ENCODE measurements around the gene CYREN.

CYREN gene

DNA sequence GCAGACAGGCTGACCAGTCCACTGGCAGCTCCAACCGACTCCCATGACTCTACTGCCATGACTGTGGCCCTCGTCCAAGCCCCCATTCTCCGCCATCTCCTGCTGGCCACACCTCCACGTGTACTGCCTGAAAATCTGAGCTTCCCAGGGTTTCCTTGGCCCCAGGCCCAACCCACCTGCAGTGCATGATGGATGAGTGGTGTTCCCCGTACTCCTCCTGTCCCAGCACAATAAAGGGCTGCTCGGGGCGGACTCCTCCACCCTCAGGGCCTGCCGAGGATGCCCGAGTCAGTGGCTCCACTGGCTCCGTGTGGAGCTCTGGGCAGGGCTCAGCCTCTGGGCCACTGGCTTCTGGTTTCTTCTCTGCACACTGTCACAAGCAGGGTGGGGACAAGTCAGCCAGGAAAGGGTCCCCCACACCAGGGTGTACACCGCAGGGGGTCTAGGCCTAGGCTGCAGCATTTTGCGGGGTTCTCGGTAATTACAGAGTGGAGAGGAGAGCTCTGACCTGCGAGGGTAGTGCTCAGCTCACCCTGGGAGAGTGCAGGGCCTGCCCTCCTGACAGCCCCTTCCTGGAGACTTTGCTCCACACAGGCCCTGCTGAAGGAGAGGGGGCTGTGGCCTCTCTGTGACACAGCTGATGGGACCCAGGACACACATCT is 25.6 kb upstream of the CYREN start:
- no peak for DNase-seq

DNA sequence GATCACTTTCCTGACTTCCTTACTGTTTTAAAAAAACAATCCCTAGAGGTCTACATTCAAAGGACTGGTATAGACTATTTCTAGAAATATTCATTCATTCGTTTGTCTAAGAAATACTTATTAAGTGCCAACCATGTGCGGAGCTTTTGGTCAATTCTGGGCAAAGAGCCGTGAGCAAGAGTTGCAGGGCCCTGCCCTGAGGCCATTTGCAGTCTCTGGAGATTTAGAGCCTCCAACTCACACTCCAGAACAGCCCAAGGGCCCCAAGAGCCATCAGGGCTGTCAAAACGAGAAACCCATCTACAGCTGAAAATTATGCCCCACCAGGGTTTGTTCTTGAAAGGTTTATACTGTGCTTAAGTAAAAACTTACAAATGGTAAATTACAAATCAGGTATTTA is 24.6 kb upstream of the CYREN start:
- no peak for DNase-seq

DNA sequence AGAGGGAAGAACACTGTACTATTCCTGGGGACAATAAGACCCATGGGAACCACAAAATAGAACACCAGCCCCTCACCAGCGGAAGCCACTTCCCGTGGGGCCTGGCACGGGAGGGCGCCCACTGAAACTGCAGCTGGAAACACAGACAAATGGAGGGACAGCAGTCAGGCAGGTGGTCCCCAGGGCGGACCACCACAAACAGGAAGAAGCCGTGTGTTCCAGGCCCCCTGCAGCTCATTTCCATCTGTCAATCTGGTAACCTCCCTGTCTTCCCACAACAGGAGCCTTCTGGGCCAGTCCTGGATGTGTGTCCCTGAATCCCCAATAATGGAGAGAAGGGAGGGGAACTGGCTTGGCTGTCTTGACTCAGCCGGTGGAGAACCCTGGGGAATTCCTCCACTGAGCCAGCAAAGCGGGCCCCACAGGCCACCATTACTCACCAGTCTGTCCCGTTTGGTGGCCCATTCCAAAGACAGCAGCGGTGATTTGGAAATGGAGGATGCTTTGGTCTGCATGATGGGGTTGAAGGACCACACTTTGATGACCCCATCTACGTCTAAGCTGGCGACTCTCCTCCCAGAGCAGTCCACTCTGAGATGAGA is 24.1 kb upstream of the CYREN start:
- no peak for DNase-seq

DNA sequence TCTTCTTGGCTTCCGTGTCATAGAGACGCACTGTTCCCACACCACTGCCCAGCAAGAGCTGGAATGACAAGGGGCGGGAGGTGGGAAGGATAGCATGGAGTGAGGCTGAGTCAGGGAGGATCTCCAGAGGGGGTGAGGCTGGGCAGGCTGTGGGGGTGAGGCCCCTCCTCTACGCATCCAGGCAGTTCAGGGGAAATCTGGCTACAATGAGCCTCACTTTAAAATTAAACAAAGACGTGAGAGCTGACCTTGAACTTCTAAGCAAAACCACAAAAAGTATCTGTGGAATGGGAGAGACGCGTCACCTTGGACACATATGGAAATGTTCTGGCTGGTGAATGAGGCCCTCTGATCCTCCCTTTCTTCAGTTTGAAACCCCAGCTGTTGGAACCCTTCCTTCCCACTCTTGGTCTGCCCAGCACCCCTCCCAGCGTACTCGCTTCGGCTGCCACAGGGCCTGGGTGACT is 23.1 kb upstream of the CYREN start:
- no peak for DNase-seq

DNA sequence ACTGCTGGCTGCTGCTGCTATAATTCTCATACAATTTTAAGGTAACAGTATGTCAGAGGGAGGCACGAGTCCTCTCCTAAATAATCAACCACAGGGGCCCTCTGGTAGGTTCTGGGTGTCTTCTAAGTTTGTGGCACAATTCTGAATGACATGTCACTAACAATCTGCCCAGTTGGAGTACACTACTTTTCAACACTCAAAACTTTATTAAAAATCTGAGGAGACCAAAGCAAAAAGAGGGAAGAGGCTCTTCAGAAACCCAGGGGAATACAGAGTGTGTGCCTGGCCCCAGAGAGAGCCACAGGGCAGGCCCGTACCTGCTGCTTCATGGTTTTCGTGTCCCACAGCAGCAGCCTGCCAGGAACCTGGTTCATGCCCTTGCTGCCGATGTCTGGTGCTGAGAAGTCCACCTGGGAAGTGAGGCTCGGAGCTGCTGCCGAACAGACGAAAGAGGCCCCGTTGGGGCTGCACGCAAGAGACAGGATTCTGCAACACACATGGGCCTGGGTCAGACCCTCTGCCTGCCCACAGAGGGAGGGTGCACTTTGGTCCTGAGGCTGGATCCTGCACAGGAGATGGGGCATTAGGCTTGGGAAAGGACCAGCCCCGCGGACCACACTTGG is 22.5 kb upstream of the CYREN start:
- no peak for DNase-seq

DNA sequence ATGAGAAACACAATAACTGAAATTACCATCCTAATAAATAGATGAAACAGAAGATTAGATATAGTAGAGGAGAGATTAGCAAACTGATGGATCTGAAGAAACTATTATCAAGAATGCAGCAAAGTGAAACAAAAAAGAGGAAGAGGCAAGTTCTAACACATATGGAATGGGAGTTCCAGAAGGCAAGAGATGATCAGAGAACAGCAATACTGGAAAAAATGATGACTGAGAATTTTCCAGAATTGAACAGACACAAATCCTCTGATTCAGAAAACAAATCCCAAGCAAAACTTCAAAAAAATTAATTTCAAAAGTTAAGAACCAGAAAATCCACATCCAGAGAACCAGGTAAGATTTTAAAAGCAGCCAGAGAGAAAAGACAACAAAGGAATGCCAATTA is 20.2 kb upstream of the CYREN start:
- no peak for DNase-seq

DNA sequence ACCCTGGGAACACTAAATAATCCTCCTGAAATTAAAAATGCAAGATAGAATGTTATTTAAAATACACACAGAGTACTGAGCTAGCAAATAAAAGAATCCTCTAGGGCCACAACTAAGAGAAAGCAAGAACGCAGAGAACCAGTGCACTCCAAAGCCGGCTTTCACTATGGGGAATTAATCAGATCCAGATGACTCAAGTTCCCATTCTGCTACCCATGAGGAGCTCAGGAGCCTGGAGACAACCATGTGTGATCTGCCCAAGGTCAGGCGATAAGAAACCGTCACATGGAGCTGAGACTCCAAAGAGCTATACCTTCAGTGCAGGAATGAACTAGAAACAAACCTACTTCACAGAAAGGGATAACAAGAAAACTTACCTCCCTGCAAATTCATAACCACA is 19.5 kb upstream of the CYREN start:
- DNase-seq = no peak

DNA sequence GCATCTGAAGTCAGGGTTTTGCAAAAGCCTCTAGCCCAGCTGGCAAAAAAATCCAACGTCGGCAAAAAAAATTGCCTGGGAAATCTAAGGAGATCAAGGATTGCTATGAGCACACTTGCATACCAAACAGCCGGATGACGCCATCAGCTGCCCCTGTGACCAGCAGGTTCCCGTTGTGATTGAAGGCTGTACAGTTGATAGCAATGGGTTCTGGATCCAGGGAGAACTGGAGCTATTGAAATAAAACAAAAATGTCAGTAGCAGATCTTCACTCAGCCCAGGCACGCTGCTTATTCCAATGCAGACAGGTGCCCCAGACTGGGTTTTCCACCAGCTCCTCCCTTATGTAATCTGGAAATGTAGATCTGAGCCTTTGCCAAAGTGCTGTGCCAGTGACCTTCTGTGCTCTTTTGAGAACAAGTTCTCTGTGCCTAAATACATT is 18.7 kb upstream of the CYREN start:
- no peak for DNase-seq

DNA sequence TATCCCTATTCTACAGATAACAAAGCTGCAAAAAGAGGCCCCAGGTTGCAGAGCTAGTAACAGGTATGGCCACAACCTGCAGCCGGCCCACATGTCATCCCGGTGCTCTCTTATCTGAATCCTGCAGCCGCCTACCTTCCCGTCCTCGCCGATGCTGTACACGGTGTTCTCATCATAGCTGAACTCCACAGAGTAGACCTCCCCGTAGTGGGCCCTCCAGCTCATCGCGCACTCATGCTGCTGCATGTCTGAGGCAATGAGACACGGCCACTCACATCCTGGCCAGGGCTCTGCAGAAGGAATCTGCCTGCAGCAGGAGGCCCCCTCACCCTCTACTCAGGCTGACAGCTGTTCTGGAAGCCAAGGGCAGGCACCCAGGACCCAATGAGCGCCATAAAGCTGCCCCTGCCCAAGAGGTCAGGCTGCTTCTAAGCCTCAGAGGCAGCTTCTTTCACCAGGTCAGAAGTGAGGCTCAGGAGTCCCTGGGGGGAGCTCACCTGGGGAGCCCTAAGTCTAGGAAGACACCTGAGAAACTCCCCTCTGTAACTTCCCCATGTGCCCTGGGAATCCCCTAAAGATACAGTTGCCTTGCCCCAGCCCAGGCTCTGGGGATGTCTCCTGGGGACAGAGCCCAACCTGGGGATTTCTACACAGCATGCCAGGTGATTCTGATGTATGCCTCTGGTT is 17.9 kb upstream of the CYREN start:
- DNase-seq = no peak

DNA sequence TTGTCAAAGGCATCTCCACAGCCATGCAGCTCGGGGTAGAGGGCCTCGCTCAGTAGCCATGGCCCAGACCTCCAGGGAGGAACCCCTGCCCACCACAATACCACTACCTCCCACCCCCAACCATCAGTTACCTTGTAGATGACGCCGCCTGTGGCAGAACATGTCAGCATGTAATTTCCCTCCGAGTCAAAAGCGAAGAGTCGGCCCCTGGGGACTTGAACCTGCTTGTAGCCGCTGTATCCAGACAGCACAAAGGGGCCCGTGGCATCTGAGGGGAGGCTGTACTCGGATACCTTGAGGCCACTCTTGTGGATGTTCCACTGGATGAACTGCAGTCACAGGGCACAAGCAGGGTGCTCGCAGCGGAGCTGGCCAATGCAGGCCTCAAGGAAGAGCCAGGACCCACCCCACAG is 16.3 kb upstream of the CYREN start:
- no peak for DNase-seq

DNA sequence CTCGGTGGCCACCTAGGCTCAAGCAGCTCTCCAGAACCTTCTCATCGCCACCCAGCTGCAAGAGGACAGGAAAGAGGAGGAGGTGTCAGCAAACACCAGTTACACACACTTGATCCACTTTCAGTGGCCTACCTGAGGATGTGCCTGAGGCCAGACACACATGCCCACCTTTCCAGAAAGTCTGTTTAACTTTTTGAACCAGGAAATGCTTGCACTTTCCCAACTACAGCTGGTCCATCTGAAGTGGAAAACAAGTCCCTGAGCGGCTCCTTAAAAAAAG is 15.7 kb upstream of the CYREN start:
- no peak for DNase-seq

DNA sequence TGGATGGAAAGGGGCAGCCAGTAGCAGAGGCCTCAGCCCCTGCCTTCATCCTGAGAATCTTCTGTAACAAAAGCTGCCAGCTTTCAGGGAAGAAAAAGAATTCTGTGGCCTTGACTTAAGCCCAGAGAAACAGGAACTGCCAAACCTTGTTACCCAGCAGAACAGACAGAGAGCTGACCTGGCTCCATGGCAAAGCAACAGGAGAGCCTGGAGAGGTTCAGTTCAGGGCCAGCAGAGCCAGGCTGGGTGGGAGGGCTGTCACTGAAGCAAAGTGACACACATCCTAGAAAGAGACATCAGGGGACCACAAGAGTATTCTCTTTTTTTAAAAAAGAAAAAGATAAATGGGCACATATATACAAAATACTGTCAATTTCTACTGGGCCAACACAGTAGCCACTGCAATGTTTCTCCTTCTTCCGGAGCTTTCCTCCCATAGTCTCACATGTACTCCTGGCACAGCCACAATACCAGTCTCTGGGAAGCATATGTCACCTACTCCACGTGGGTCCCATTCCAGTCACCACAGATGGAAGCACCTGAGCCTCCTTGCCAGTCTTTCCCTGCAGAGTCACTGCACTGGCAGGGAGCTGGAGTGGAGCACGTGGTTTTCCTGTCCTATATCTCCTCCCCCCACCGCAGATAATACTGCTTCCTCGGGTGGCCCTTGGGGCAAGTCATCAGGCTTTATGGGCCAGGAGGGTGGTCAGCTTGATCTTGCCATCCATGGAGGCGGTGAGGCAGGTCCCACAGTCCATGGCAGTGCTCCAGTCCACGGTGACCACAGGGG is 15.2 kb upstream of the CYREN start:
- no peak for DNase-seq

DNA sequence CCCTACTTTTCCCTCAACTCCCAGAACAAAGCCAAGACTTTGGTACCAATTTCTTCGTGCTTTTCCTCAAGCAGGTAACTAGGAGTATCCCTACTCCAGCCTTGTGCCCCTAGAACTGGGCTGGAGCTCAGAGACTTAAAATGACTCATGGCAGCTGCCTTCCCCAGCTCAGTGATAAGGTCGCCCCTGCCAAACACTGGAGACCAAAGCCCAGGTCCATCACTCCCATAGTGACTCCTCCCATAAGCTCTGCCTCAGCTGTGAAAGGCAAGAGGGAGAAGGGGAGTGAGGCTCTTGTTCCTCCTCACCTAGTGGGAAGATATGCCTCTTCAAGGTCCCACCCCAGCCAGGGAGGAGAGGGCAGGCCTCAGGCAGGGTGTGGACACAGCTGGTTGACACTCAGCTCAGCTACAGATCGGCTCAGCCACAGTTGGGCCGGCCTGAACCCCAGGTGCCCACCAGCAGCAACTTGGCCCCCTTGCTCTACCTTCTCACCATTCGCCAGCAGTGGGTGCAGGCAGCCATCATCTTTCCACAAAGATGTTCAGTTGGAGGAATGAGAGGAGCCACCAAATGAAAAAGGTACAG is 13.8 kb upstream of the CYREN start:
- DNase-seq = no peak

DNA sequence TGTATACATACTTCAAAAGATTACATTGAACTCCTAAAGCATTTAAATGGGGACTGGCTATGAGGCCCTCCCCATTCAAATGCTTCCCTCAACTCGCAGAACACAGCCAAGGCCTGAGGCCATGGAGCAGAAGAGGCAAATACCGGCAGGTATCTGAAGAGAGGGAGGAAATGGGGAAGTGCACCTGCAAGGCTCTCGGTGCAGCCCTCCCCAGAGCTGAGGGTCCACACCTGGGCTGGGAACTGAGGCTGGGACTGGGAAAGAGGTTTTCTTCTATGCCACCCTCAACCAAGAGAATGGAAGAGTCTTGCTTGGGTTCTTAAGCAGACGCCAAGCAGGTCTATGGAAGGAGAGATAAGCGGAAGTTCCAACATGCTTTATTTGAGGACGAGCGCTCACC is 13.0 kb upstream of the CYREN start:
- DNase-seq = no peak

DNA sequence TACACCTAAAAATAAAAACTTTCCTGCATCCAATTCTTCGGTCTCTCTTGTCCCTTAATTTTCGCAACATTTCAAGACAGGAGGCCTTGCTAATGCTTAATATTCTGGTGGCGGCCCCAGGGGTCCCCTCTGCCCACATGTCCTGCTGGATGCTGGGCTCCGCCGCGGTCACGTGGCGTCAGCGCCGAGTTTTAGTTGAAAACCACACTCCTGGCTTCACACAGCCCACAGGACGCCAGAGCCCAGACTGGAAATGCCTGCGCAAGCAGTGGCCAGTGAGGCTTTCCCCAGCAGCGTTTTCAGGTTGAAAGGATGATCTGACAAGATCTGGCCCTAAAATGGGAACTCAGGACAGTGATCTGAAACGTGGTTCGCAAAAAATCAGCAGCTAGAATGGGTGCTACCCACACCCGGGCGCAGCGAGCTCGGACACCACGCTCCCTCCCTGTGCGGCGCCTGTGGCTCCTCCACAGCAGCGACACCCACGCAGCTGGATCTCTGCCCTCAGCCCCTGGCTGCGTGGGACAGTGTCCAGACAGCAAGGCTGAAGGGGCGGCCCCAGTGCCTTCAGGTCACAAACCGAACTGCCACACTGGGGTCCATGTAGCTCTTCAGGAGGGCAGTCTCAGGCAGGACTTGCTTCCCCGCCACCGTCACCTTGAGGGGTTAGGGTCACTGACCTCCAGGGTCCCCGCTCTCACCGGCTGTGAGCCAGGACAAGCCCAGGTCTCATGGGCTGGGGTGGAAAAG is 11.6 kb upstream of the CYREN start:
- no peak for DNase-seq

DNA sequence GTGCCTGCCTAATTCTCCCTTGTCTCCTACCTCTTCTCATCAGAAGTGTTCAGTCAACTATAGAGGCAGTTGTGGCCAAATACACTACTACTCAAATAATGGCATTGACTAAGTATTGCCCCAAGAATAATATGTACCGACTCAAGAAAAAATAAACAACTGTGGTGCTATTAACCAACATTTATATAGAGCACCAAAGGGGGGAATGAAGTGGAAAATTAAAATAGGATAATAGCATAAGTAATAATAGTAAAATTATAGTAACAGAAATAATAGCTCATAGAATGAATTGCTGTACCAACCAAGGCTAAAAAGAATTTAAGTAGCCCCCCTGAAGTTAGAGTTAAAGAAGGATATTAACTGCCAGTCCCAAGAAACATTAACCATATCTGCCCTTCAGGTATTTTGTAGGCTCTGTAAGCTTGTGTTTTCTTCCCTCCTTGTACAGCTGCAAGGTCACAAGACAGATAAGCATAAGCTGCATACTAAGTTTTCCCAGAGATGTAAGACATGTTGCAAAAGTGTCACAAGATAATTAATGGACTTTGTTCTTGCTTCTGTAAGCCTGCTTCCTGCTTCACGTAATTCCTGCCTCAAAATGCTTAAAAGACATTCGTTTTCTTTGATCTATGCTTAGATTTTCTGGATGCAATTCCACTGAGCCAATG is 10.9 kb upstream of the CYREN start:
- no peak for DNase-seq

DNA sequence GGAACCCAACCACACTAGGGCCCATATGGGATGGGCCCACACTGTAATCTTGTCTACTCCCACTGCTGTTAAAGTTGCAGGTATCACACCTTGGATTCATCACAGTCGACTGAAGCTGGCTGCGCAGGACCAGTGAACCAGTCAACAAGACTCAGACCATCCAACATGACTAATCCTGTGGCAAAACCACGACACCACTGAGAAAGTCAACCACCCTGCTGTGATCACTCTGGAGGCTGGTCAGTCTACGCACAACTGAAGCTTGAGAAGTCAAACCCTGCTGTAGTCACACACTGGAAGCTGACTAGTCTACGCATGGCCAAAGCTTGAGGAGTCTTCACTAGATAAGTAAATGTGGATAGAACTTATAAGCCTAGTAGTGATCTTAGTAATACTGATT is 9.6 kb upstream of the CYREN start:
- DNase-seq = no peak

DNA sequence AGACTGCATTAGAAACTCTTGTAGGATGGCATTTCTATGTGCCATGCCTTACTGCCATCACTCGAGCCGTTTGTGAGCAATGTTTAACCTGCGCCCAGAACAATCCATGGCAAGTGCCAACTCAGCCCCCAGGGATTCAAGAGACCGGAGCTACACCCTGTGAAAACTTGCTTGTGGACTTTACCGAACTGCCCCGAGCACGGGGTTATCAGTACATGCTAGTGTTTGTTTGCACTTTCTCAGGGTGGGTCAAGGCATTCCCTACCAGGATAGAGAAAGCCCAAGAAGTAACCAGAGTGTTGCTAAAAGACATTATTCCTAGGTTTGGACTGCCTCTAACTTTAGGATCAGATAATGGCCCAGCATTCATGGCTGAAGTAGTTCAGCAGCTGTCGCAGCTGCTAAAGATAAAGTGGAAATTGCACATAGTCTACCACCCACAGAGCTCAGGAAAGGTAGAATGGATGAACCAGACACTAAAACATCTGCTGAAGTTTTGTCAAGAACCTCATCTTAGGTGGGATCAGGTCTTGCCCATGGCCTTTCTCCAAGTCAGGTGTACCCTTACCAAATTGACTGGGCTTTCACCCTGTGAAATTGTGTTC is 8.9 kb upstream of the CYREN start:
- no peak for DNase-seq

DNA sequence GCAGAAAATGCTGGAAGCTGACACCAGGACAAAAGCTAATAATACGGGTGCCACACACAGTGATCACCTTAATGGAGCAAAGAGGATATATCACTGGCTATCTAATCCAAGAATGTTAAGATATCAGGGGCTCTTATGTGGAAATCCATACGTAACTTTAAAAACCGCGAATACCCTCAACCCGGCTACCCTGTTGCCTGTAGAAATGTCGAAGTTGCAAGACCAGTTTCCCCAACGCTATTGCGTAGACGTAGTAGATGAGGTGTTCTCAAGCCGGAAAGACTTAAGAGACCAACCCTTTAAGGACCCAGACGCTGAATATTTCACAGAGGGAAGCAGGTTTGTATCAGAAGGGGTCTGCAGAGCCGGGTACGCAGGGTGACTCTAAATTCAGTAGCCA is 7.9 kb upstream of the CYREN start:
- no peak for DNase-seq

DNA sequence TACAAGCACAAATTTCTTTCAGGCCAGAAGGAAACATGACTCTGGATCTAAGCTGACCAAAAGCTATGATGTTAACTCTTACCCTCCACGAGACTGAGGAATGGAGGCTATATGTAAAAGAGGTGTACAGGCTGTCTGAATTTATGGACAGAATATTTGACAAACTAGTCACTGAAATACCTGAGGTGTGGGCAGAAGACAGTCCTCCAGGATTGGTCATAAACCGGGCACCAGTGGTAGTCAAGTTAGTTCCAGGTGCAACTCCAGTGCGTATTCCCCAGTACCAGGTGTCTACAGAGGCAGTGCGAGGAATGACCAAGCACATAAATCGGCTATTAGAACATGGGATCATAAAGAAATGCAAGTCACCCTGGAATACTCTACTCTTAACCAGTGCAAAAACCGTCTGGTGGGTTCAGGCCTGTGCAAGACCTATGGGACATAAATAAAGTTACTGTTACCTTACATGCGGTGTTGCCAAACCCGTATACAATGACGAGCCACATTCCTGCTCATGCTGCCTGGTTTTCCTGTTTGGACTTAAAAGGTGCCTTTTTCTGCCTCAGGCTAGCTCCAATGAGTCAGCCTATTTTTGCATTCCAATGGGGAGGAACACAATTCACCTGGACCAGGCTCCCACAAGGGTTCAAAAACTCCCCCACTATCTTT is 6.7 kb upstream of the CYREN start:
- DNase-seq = no peak

DNA sequence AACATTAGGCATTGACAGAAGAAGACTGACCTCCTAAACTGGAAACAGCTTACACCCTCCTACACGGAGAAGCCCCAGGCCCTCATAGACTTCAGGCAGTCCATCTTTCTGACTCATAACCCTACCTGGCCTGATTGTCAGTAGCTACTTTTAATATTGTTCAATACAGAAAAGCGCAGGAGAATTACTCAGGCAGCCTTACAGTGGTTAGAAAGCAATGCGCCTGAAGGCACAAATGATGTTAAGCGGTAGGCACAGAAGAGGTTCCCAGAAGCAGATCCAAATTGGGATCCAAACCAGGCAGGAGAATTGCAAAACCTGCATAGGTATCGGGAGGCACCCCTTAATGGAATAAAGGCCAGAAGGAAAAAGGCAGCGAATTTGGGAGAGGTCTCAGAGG is 5.4 kb upstream of the CYREN start:
- DNase-seq = no peak

All from stimulated activated CD4-positive, alpha-beta T cell treated with anti-CD3 and anti-CD28 coated beads, Interleukin-1b, Interleukin-23, amount 100 ng/mL, for 48 hours (primary cell).